ENCODE results near the gene C2orf42.
"Not testable (repeated sequence)": the region's sequence is repeated elsewhere in the genome, so short reads cannot be mapped to it uniquely, and the experiment has no call there.

DNA sequence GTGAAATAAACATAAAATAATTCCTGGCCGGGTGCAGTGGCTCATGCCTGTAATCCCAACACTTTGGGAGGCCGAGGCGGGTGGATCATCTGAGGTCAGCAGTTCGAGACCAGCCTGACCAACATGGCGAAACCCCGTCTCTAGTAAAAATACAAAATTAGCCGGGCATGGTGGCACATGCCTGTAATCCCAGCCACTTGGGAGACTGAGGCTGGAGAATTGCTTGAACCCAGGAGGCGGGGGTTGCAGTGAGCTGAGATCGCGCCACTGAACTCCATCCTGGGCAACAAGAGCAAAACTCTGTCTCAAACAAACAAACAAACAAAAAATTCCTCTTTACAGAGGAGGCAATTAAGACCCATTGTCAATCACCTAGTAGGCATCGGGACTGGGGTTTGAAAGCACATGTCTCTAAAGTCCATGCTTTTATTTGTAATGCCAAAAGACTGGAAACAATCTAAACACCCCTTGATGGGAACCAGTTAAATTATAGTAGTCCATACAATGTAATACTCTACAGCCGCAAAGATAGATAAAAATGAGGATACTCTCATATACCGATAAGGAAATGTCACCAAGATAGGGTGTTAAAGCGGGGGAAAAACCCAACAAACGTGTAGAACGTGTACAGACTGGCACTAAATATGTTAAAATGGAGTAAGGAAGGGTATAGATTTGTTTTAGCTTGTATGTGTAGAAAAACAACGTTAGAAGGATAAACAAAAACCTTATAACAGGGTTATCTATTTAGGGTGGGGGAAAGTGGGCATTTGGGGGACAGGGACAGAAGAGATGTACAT lies 59.3 kb downstream of the C2orf42 start:
- TF ChIP-seq, protein P1, sequence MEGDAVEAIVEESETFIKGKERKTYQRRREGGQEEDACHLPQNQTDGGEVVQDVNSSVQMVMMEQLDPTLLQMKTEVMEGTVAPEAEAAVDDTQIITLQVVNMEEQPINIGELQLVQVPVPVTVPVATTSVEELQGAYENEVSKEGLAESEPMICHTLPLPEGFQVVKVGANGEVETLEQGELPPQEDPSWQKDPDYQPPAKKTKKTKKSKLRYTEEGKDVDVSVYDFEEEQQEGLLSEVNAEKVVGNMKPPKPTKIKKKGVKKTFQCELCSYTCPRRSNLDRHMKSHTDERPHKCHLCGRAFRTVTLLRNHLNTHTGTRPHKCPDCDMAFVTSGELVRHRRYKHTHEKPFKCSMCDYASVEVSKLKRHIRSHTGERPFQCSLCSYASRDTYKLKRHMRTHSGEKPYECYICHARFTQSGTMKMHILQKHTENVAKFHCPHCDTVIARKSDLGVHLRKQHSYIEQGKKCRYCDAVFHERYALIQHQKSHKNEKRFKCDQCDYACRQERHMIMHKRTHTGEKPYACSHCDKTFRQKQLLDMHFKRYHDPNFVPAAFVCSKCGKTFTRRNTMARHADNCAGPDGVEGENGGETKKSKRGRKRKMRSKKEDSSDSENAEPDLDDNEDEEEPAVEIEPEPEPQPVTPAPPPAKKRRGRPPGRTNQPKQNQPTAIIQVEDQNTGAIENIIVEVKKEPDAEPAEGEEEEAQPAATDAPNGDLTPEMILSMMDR (IDR thresholded peaks at IDR 0.05; ENCODE audit: low read depth, low read length, missing input control) = not testable (repeated sequence)
- TF ChIP-seq TAF1 (conservative IDR thresholded peaks at IDR 0.05); RAD21 (IDR thresholded peaks at IDR 0.05); FOXA2 (IDR thresholded peaks at IDR 0.05); YY1 (IDR thresholded peaks at IDR 0.05); JUND (IDR thresholded peaks at IDR 0.05); ZBTB33 (IDR thresholded peaks at IDR 0.05); RXRA (IDR thresholded peaks at IDR 0.05); SP1 (IDR thresholded peaks at IDR 0.05); NR2F2 (IDR thresholded peaks at IDR 0.05); EGR1 (IDR thresholded peaks at IDR 0.05; ENCODE audit: low read depth in 2 of 2); GABPA (IDR thresholded peaks at IDR 0.05 in 1 of 2, conservative IDR thresholded peaks at IDR 0.05 in 1 of 2): not testable (repeated sequence)
- TF ChIP-seq, protein P2, sequence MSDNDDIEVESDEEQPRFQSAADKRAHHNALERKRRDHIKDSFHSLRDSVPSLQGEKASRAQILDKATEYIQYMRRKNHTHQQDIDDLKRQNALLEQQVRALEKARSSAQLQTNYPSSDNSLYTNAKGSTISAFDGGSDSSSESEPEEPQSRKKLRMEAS (IDR thresholded peaks at IDR 0.05) = not testable (repeated sequence)

All from liver (tissue), 3 donors.